B cell (primary cell): ENCODE measurements around the gene TMC3. TPM values are rescaled to one million over a fixed set of nuclear protein-coding genes. Genes with fewer than 3 reads are reported as not detected.

Source experiments
- ATAC-seq: fragments of 200-7000 bp; cut with Tn5 transposase; one replicate; pipeline ENCODE4 v1.10.0; 2021; ENCODE audit warnings: low read depth, mild to moderate bottlenecking, moderate number of reproducible peaks, moderate library complexity
- CTCF ChIA-PET: fragments of 350-600 bp; sonication (Branson Sonifier 250); formaldehyde crosslinking; loops from one replicate; lab custom pipeline; 2021; ENCODE audit warnings: antibody characterized with exemption, inconsistent platforms; lab: Charles Lee
- POLR2A ChIA-PET: fragments of 350-600 bp; sonication (Branson Sonifier 250); formaldehyde crosslinking; loops from one replicate; lab custom pipeline; 2021; ENCODE audit warnings: antibody characterized with exemption; lab: Charles Lee
- DNase-seq: peaks from one replicate; pipeline ENCODE4 v3.0.0; 2013
- H2AFZ ChIP-seq: 2 replicates; pipeline ENCODE4 v1.6.1; 2012; ENCODE audit warnings: mild to moderate bottlenecking, low read depth, low read length; ENCODE audit not compliant: insufficient read depth, poor library complexity, severe bottlenecking
- H3K27ac ChIP-seq, 2 donors: 1 replicate in 1 of 2; 2 replicates in 1 of 2; pipeline ENCODE4 v1.5.1; 2012 to 2013; ENCODE audit warnings: low read length in 2 of 2, mild to moderate bottlenecking in 2 of 2, moderate library complexity in 1 of 2
- H3K27me3 ChIP-seq, 4 experiments: fragments of 200-600 bp in 1 of 4; sonication (generic) in 1 of 4; replicated peaks in 1 of 4; 1 replicate in 2 of 4; 2 replicates in 2 of 4; pipeline versions ENCODE4 v1.6.1 to v1.7.0; 2013 to 2016; ENCODE audit warnings: low read length in 3 of 4, mild to moderate bottlenecking in 2 of 4, mixed read lengths in 1 of 4, moderate library complexity in 1 of 4; ENCODE audit not compliant: insufficient read depth in 4 of 4, control insufficient read depth in 3 of 4; ENCODE audit errors: control extremely low read depth in 1 of 4
- H3K36me3 ChIP-seq, 2 experiments: replicated peaks in 1 of 2; 1 replicate in 1 of 2; 2 replicates in 1 of 2; pipeline versions ENCODE4 v1.6.1 to v1.7.1; 2013; ENCODE audit warnings: low read length in 1 of 2; ENCODE audit not compliant: insufficient read depth in 2 of 2, control insufficient read depth in 1 of 2; ENCODE audit errors: control extremely low read depth in 1 of 2, extremely low read depth in 1 of 2
- H3K4me1 ChIP-seq, 2 donors: fragments of 200-600 bp in 1 of 2; sonication (generic) in 1 of 2; 1 replicate in 1 of 2; 2 replicates in 1 of 2; pipeline versions ENCODE4 v1.5.1 to v1.6.1; 2013 to 2017; ENCODE audit warnings: low read length in 2 of 2; ENCODE audit not compliant: control insufficient read depth in 2 of 2, insufficient read depth in 2 of 2
- H3K4me2 ChIP-seq: replicated peaks from 2 replicates; pipeline ENCODE3; 2012; ENCODE audit warnings: mild to moderate bottlenecking, low read depth, low read length; ENCODE audit not compliant: poor library complexity, severe bottlenecking
- H3K4me3 ChIP-seq, 5 experiments: fragments of 200-600 bp in 1 of 5; sonication (generic) in 1 of 5; 1 replicate in 3 of 5; 2 replicates in 2 of 5; pipeline versions ENCODE4 v1.5.1 to v1.7.0; 2011 to 2016; ENCODE audit warnings: low read length in 4 of 5, mild to moderate bottlenecking in 4 of 5, low read depth in 2 of 5, control low read depth in 1 of 5, moderate library complexity in 1 of 5; ENCODE audit not compliant: insufficient read depth in 1 of 5; ENCODE audit errors: control extremely low read depth in 1 of 5, extremely low read depth in 1 of 5
- H3K79me2 ChIP-seq: fragments of 200-600 bp; sonication (generic); one replicate; pipeline ENCODE4 v1.6.0; 2016; ENCODE audit warnings: low read length; ENCODE audit not compliant: control insufficient read depth, insufficient read depth
- H3K9ac ChIP-seq: fragments of 200-600 bp; sonication (generic); 2 replicates; pipeline ENCODE4 v1.6.1; 2017; ENCODE audit warnings: mild to moderate bottlenecking, low read length, moderate library complexity
- H3K9me3 ChIP-seq, 3 donors: one replicate each; pipeline versions ENCODE4 v1.6.1 to v1.7.1; 2013; ENCODE audit warnings: low read length in 2 of 3; ENCODE audit not compliant: control insufficient read depth in 2 of 3, insufficient read depth in 1 of 3; ENCODE audit errors: control extremely low read depth in 1 of 3
- H4K20me1 ChIP-seq: 2 replicates; pipeline ENCODE4 v1.6.0; 2012; ENCODE audit warnings: mild to moderate bottlenecking, low read length; ENCODE audit not compliant: insufficient read depth, control insufficient read depth, poor library complexity, severe bottlenecking
- H3K27ac Mint-ChIP-seq: one replicate; pipeline ENCODE4 v1.8.0; 2021; ENCODE audit warnings: mixed read lengths
- H3K27me3 Mint-ChIP-seq: one replicate; pipeline ENCODE4 v1.8.0; 2021; ENCODE audit warnings: mixed read lengths
- H3K4me1 Mint-ChIP-seq: one replicate; pipeline ENCODE4 v1.8.0; 2021; ENCODE audit warnings: mixed read lengths
- H3K4me3 Mint-ChIP-seq: one replicate; pipeline ENCODE4 v1.8.0; 2021; ENCODE audit warnings: mixed read lengths
- H3K9me3 Mint-ChIP-seq: one replicate; pipeline ENCODE4 v1.8.0; 2022; ENCODE audit warnings: mixed read lengths; ENCODE audit not compliant: insufficient read depth
- EZH2 ChIP-seq: IDR thresholded peaks from 2 replicates; pipeline ENCODE4 v1.6.1; 2012; ENCODE audit warnings: borderline replicate concordance, low read depth, mild to moderate bottlenecking, moderate library complexity, low read length; ENCODE audit not compliant: insufficient read depth, poor library complexity, severe bottlenecking
- WGBS: methylation state at CpG from one replicate; pipeline ENCODE4 v1.1.5; 2013; ENCODE audit warnings: missing lambda C conversion rate; ENCODE audit not compliant: insufficient coverage; 5-methylcytosine and 5-hydroxymethylcytosine counted together
- intact Hi-C: fragments of 100-400 bp; cut with micrococcal nuclease; formaldehyde crosslinking; loops from one replicate; pipeline ENCODE4 v1.10.0; 2022
- polyA plus RNA-seq: library from polyadenylated mRNA; depleted of rRNA; stranded (reverse); fragments of >200 nt; gene quantifications from 2 replicates; pipeline ENCODE4 v1.2.3, GENCODE V29; 2012
- total RNA-seq, 2 donors: library from RNA; stranded (reverse); fragments of 120-200 nt in 1 of 2; gene quantifications; 1 replicate in 1 of 2; 2 replicates in 1 of 2; pipeline versions ENCODE4 v1.2.3 to v1.2.4, GENCODE V29; 2013 to 2022
- TF ChIP-seq, protein P1 (sequence below): fragments of 200-600 bp; IDR thresholded peaks from one replicate; pipeline ENCODE4 v1.8.0; 2022; ENCODE audit warnings: antibody characterized with exemption, mild to moderate bottlenecking

The TMC3 gene
- total and polyA plus RNA-seq, 2 donors (not counting 1 experiment from before 2014, with no cell fraction given): not detected

DNA sequence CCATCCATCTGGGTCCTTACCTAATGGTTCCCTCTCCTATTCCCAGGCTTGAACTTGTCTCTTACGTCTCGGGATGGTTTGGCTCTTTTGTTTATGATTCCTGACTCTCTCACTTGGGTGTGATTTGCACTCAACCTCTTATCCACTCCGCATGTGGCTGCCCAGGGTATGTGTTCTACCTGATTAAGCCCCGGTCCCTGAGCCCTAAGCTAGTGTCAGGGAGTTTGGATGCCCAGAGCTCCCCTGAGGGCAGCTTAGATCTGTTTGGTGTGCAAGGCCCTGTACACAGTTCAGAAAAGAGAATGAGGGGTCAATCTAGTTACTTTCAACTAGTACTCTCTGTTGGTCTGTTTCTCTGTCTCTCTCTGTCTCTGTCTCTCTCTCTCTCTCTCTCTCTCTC is 34.2 kb downstream of the TMC3 start:
- no peak overlapping the region for H3K27ac ChIP-seq
- H2AFZ ChIP-seq: no peak overlapping the region
- no peaks in the 10 kb centered on the region for H4K20me1 ChIP-seq
- DNase-seq: no peak
- Mint-ChIP-seq H3K27ac (no peak overlapping the region), H3K4me3 (no peak overlapping the region), H3K27me3 (no peaks in the 10 kb centered on the region), H3K4me1 (peaks cover 7% of the 10 kb centered on the region), H3K9me3 (no peaks in the 10 kb centered on the region)
- no peak overlapping the region for H3K4me3 ChIP-seq
- no peaks in the 10 kb centered on the region for H3K4me1 ChIP-seq
- no peaks in the 10 kb centered on the region for H3K79me2 ChIP-seq
- intact Hi-C loops: no loop called here
- POLR2A ChIA-PET: no interaction called here
- whole genome bisulfite sequencing: 100% methylated on average over 4 of the region's 4 CpGs
- no peaks in the 10 kb centered on the region for H3K9me3 ChIP-seq
- no peaks in the 10 kb centered on the region for H3K27me3 ChIP-seq
- no peak overlapping the region for H3K9ac ChIP-seq
- no peaks in the 10 kb centered on the region for H3K36me3 ChIP-seq
- no peak for TF ChIP-seq EZH2
- TF ChIP-seq, protein P1, sequence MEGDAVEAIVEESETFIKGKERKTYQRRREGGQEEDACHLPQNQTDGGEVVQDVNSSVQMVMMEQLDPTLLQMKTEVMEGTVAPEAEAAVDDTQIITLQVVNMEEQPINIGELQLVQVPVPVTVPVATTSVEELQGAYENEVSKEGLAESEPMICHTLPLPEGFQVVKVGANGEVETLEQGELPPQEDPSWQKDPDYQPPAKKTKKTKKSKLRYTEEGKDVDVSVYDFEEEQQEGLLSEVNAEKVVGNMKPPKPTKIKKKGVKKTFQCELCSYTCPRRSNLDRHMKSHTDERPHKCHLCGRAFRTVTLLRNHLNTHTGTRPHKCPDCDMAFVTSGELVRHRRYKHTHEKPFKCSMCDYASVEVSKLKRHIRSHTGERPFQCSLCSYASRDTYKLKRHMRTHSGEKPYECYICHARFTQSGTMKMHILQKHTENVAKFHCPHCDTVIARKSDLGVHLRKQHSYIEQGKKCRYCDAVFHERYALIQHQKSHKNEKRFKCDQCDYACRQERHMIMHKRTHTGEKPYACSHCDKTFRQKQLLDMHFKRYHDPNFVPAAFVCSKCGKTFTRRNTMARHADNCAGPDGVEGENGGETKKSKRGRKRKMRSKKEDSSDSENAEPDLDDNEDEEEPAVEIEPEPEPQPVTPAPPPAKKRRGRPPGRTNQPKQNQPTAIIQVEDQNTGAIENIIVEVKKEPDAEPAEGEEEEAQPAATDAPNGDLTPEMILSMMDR: no peak
- no peak overlapping the region for H3K4me2 ChIP-seq
- ATAC-seq: no peak
- CTCF ChIA-PET: interaction anchor here (9.2 to 20.0 kb wide), 2 partner anchors 65 to 73 kb away, joined by 119 to 306 read pairs; no protein-coding TSS in a partner anchor

DNA sequence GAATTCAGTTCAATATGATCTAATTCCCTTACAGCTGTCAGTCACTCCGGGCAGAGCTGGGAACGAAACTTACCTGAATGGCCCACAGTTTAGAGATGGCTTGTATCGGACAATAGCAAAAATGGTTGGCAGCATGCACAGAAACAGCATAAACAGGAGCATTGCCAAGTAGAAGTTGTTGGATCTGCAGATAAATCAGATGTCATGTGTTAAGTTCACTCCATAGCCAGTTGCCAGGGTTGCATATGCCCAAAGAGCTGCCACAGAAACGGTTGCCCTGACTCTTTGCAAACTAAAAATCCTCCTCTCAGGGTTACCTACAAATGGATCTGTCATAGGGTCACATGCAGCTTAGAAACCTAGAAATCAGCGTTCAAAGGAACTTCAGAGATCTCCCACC is 34.7 kb downstream of the TMC3 start:
- H3K9me3 Mint-ChIP-seq: no peaks in the 10 kb centered on the region
- intact Hi-C loops: no loop called here

More for the DNA sequence above, 34.7 kb downstream of the TMC3 start:
- Histone ChIP-seq H3K9ac (no peak overlapping the region), H3K27me3 (no peaks in the 10 kb centered on the region), H3K27ac (no peak overlapping the region), H3K4me3 (no peak overlapping the region), H3K9me3 (no peaks in the 10 kb centered on the region), H3K79me2 (no peaks in the 10 kb centered on the region), H3K36me3 (no peaks in the 10 kb centered on the region), H3K4me1 (no peaks in the 10 kb centered on the region), H2AFZ (no peak overlapping the region), H4K20me1 (no peaks in the 10 kb centered on the region), H3K4me2 (no peak overlapping the region)
- H3K27ac Mint-ChIP-seq: no peak overlapping the region
- CTCF ChIA-PET: interaction anchor here (1.3 to 20.0 kb wide), 4 partner anchors 43 to 73 kb away, joined by 4 to 306 read pairs (median 71); no protein-coding TSS in a partner anchor
- POLR2A ChIA-PET: no interaction called here
- H3K4me1 Mint-ChIP-seq: peaks cover 7% of the 10 kb centered on the region
- DNase-seq (no peak), ATAC-seq (no peak)
- 95% methylated on average over 5 of the region's 5 CpGs for WGBS
- no peak overlapping the region for H3K4me3 Mint-ChIP-seq
- TF ChIP-seq, protein P1: no peak
- no peaks in the 10 kb centered on the region for H3K27me3 Mint-ChIP-seq
